Measurements from ENCODE around the gene ZMAT2. TPM values are rescaled to one million over a fixed set of nuclear protein-coding genes. Genes with fewer than 3 reads are reported as not detected.
A peak's percentile ranks its signal among the peaks of the same experiment; 100 is the strongest.

ZMAT2 gene
- total RNA-seq, 1 experiment from 2014 or later, result 55.3 TPM

- TF ChIP-seq CEBPB (IDR thresholded peaks at IDR 0.05; ENCODE audit: low read depth) (no peak), REST (IDR thresholded peaks at IDR 0.05; ENCODE audit: low read depth) (no peak), SP1 (IDR thresholded peaks at IDR 0.05; ENCODE audit: low read depth) (no peak), ATF3 (IDR thresholded peaks at IDR 0.05) (no peak), EGR1 (IDR thresholded peaks at IDR 0.05; ENCODE audit: low read depth) (no peak), SRF (IDR thresholded peaks at IDR 0.05; ENCODE audit: low read depth) (no peak), FOSL1 (IDR thresholded peaks at IDR 0.05; ENCODE audit: low read depth) (no peak), ELF1 (IDR thresholded peaks at IDR 0.05; ENCODE audit: borderline replicate concordance, low read depth) (no peak)
- BruUV-seq (replicated peaks), result no TSS peak
- H3K9me3 ChIP-seq (ENCODE audit: control insufficient read depth in 1 of 2, insufficient read depth in 1 of 2, low read depth in 1 of 2, low read length in 2 of 2), result no peaks in the 10 kb centered on the region
- H2AFZ ChIP-seq (ENCODE audit: low read depth, low read length, poor library complexity, severe bottlenecking), result no peak overlapping the region
- no peaks in the 10 kb centered on the region for H3K79me2 ChIP-seq (ENCODE audit: insufficient read depth, low read length)
- no peaks in the 10 kb centered on the region for H4K20me1 ChIP-seq (ENCODE audit: insufficient read depth)
- H3K27me3 ChIP-seq (ENCODE audit: insufficient read depth, low read length), result no peaks in the 10 kb centered on the region
- H3K4me2 ChIP-seq (ENCODE audit: low read length), result no peak overlapping the region
- intact Hi-C loops (cut with micrococcal nuclease), result no loop called here
- no peak overlapping the region for H3K4me3 ChIP-seq (replicated peaks in 1 of 2; ENCODE audit: low read depth in 1 of 2, low read length in 2 of 2)
- RAD21 ChIA-PET (ENCODE audit: low non-redundant PET in 1 of 2, low total read pairs in 2 of 2, uncharacterized antibody in 2 of 2, unreplicated experiment in 2 of 2), result no interaction called here
- CTCF ChIA-PET, result no interaction called here
- H3K4me1 ChIP-seq (ENCODE audit: control insufficient read depth in 1 of 2, insufficient read depth in 2 of 2, low read length in 2 of 2), result no peaks in the 10 kb centered on the region
- POLR2A ChIA-PET, result no interaction called here
- ATAC-seq, result no peak
- no peaks in the 10 kb centered on the region for H3K9me2 ChIP-seq (ENCODE audit: insufficient read depth)
- H3K27ac ChIP-seq (ENCODE audit: low read depth, low read length), result no peak overlapping the region
- DNase-seq (ENCODE audit: low read depth, low spot score), result no peak
- H3K36me3 ChIP-seq (ENCODE audit: control insufficient read depth in 1 of 2, insufficient read depth in 2 of 2, low read length in 2 of 2), result no peaks in the 10 kb centered on the region
- H3K9ac ChIP-seq (ENCODE audit: low read length), result no peak overlapping the region
Measured at GRCh38 chr5:140733098-140733497, 32.9 kb downstream of the ZMAT2 start.

- BruUV-seq (replicated peaks), result no TSS peak
- Histone ChIP-seq H3K9ac (ENCODE audit: low read length) (no peak overlapping the region), H3K27ac (ENCODE audit: low read depth, low read length) (no peak overlapping the region), H3K4me3 (replicated peaks in 1 of 2; ENCODE audit: low read depth in 1 of 2, low read length in 2 of 2) (no peak overlapping the region), H4K20me1 (ENCODE audit: insufficient read depth) (no peaks in the 10 kb centered on the region), H3K9me3 (ENCODE audit: control insufficient read depth in 1 of 2, insufficient read depth in 1 of 2, low read depth in 1 of 2, low read length in 2 of 2) (no peaks in the 10 kb centered on the region), H3K36me3 (ENCODE audit: control insufficient read depth in 1 of 2, insufficient read depth in 2 of 2, low read length in 2 of 2) (no peaks in the 10 kb centered on the region), H3K9me2 (ENCODE audit: insufficient read depth) (no peaks in the 10 kb centered on the region), H3K79me2 (ENCODE audit: insufficient read depth, low read length) (no peaks in the 10 kb centered on the region), H2AFZ (ENCODE audit: low read depth, low read length, poor library complexity, severe bottlenecking) (no peak overlapping the region), H3K4me1 (ENCODE audit: control insufficient read depth in 1 of 2, insufficient read depth in 2 of 2, low read length in 2 of 2) (no peaks in the 10 kb centered on the region), H3K27me3 (ENCODE audit: insufficient read depth, low read length) (no peaks in the 10 kb centered on the region), H3K4me2 (ENCODE audit: low read length) (no peak overlapping the region)
- ATAC-seq (peak; percentile 68), DNase-seq (ENCODE audit: low read depth, low spot score) (no peak)
- intact Hi-C loops (cut with micrococcal nuclease), result no loop called here
- POLR2A ChIA-PET, result no interaction called here
- CTCF ChIA-PET, result no interaction called here
- RAD21 ChIA-PET (ENCODE audit: low non-redundant PET in 1 of 2, low total read pairs in 2 of 2, uncharacterized antibody in 2 of 2, unreplicated experiment in 2 of 2), result no interaction called here
- TF ChIP-seq MAX (IDR thresholded peaks at IDR 0.05), result no peak
- peak; percentile 59 for TF ChIP-seq RAD21 (IDR thresholded peaks at IDR 0.05; ENCODE audit: low read depth)
- peak; percentile 21 to 45 (median 22); a peak in 4 of 6 replicates for TF ChIP-seq CTCF (IDR thresholded peaks at IDR 0.05 in 2 of 3, conservative IDR thresholded peaks at IDR 0.05 in 1 of 3; ENCODE audit: borderline replicate concordance in 1 of 3, insufficient read depth in 1 of 3, low read depth in 2 of 3, low read length in 2 of 3)
Measured at GRCh38 chr5:140734354-140734753, 34.1 kb downstream of the ZMAT2 start.
